HG02973 (cell line): ENCODE results near the gene RXRA.

Experiments
- ATAC-seq: cut with Tn5 transposase; IDR thresholded peaks from one replicate; pipeline ENCODE4 v1.9.1; 2021; ENCODE audit warnings: moderate library complexity; ENCODE audit not compliant: unreplicated experiment

RXRA gene

DNA sequence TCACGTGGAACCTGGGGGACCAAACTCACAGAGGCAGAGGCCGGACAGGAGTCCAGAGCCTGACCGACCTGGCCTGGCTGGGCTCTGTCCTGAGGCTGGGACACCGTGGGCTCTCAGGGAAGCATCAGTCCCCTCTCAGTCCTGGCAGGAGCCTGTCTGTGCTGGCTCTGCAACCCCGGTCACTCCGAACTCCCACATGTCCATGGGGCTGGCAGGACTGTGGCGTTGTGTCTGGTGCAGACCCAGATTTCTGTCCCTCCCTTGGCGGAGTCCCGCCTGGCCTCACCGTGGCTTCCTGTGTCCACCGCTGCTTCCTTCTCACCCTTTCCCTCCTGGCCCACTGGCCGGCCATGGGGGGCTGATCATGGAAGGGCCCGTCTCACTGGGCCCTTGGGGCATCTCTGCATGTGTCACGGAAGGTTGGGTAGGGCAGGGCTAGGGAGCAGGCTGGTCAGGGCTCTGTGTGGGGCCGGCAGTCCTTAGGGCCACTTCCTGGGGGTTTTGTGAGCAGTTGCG is 68.8 kb downstream of the RXRA start:
- ATAC-seq: no peak

- no peak for ATAC-seq
Observed at GRCh38 chr9:134395737-134396257, 69.5 kb downstream of the RXRA start.

- no peak for ATAC-seq
Observed at GRCh38 chr9:134396258-134396742, 70.0 kb downstream of the RXRA start.

- no peak for ATAC-seq
Observed at GRCh38 chr9:134396825-134397224, 70.6 kb downstream of the RXRA start.

DNA sequence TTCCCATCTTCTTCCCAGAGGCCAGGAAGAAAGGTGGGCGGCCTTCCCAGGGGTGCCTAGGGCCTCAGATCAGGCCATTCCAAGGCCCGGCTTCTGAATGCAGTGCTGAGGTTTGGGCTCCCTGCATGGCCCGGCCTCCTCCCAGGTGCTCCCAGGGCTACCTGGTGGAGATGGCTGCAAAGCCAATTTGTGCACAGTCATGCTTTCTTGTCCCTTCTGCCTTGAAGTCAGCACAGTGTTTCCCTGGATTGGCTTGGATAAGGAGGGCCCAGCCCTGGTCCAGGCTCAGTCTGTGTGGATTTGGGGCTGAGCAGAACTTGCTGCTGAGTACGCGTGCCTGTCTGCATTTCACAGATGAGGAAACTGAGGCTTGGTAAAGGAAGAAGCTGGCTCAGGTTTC is 72.5 kb downstream of the RXRA start:
- ATAC-seq: no peak

GRCh38 chr9:134399435-134400056 is 73.3 kb downstream of the RXRA start:
- no peak for ATAC-seq

DNA sequence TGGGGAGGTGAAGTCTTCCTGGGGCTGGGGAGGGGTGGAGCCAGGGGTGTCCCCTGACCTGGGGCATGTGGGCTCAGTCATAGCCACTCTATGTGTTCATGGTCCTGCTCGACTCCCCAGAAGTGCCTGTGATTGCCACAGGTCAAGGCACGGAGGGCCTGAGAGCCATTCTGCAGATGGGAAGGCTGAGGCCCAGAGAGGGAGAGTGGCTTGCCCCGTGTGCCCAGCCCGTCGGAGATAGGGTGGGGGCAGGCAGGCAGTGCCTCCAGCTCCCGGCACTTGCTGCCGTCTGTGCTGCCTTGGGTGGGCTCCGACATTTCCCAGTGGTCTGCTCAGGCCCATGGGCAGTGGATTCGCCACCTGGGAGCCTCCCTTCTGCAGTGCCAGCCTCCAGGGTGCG is 74.0 kb downstream of the RXRA start:
- no peak for ATAC-seq

DNA sequence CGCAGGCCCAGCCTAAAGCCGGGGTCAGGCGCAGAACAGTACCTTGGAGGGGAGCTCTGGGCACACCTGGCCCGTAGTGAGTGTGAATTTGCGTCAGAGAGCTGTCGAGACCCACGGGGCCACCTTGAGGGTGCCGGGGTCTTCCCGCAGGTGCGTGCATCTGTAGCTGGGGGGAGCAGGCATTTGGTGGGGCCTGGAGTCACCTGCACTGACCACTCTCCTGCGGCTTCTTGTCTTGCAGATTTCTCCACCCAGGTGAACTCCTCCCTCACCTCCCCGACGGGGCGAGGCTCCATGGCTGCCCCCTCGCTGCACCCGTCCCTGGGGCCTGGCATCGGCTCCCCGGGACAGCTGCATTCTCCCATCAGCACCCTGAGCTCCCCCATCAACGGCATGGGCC is 75.1 kb downstream of the RXRA start:
- no peak for ATAC-seq

GRCh38 chr9:134402182-134402581 is 75.9 kb downstream of the RXRA start:
- no peak for ATAC-seq

DNA sequence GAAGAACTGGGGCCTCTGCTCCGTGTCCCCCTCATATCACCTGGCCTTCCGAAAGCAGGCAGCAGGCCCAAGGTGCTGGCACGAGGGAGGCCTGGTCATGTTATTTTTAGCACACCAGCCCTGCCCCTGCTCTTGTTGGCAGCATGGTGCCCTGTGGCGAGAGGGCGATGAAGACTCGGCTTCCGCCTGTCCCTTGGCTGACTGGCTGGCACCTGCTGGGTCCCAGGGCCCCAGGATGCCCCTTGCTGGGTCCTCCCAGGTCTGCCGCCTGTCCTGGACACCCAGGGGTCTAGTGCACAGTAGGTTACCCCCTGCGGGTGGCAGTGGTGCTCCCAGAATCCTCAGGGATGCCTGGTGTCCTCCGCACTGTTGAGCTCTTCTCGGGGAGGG is 77.0 kb downstream of the RXRA start:
- no peak for ATAC-seq

- no peak for ATAC-seq
Observed at GRCh38 chr9:134403682-134404301, 77.5 kb downstream of the RXRA start.

- no peak for ATAC-seq
Observed at GRCh38 chr9:134404376-134405358, 78.4 kb downstream of the RXRA start.

- no peak for ATAC-seq
Observed at GRCh38 chr9:134405527-134405926, 79.3 kb downstream of the RXRA start.

GRCh38 chr9:134406366-134407120 is 80.3 kb downstream of the RXRA start:
- no peak for ATAC-seq

DNA sequence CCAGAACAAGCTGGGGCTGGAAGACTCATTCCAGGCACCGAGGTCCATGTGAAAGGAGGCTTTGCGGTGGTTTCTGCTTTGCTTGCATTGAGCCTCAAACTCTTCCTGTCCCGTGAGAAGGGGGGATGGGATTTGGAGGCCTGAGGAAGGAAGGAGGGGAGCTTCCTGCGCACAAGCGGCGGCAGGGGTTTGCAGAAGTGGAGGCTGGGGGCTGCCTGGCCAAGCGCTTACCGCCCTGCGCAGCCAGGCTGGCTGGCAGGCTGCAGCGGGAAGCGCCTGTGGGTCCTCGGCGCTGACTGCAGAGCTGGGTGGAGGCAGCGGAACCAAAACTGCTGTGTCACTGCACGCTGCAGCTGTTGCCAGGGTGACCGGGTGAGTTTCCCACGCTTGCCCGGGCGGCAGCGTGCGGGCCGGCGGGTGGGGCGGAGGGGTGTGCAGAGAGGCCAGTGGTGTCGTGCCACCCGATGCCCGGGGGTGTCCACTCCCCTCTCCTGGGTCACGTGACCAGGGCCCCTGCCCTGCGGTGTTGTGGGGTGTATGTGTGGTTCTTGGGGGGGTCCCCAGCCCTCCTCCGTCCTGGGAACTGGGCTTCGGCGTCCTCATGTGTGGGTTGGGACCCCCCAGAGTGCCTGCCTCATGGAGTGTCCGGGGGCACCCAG is 81.0 kb downstream of the RXRA start:
- ATAC-seq: peak; percentile 61

GRCh38 chr9:134408389-134408788 is 82.1 kb downstream of the RXRA start:
- ATAC-seq: no peak

- no peak for ATAC-seq
Observed at GRCh38 chr9:134408939-134409737, 82.9 kb downstream of the RXRA start.

- ATAC-seq: no peak
Observed at GRCh38 chr9:134410071-134410834, 84.0 kb downstream of the RXRA start.
